ENCODE measurements around the gene VPS35.

DNA sequence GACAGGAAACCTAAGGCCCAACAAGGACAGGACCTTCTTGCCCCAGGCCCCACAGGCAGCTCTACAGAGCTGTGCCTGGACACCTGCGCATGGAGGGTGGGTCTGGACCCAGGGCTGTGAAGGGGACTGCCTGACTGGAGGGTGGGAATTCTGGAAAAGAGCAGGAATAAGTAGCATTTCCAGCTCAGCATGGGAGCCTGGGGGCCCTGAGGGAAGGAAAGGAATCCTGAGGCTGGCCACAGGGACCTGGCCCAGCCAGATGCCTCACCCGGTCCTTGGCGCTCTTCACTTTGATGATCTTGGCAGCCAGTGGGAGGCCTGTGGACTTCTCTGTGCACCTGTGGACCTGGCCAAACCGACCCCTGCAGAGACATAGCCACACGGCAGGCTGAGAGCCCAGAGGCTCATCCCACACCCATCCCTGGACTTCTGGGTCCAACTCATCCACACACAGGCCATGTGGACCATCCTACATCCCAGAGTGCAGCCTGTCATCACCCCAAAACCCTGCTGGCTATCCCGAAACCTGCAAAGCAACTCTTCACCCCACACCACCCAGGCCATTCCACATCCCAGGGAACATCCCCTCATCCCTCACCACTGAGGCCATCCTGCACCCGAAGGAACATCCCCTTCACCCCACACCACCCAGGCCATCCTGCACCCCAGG is 40.5 kb upstream of the VPS35 start:
- TF ChIP-seq, protein P1, sequence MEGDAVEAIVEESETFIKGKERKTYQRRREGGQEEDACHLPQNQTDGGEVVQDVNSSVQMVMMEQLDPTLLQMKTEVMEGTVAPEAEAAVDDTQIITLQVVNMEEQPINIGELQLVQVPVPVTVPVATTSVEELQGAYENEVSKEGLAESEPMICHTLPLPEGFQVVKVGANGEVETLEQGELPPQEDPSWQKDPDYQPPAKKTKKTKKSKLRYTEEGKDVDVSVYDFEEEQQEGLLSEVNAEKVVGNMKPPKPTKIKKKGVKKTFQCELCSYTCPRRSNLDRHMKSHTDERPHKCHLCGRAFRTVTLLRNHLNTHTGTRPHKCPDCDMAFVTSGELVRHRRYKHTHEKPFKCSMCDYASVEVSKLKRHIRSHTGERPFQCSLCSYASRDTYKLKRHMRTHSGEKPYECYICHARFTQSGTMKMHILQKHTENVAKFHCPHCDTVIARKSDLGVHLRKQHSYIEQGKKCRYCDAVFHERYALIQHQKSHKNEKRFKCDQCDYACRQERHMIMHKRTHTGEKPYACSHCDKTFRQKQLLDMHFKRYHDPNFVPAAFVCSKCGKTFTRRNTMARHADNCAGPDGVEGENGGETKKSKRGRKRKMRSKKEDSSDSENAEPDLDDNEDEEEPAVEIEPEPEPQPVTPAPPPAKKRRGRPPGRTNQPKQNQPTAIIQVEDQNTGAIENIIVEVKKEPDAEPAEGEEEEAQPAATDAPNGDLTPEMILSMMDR (IDR thresholded peaks at IDR 0.05) = no peak
- TF ChIP-seq POLR2A (IDR thresholded peaks at IDR 0.05) = no peak
